Measurements from ENCODE around the gene BTBD2. TPM values are rescaled to one million over a fixed set of nuclear protein-coding genes. Genes with fewer than 3 reads are reported as not detected.

Gene BTBD2
- total RNA-seq, 2 experiments from 2014 or later, result 55.0 to 61.4 TPM

- ATAC-seq (ENCODE audit: low read depth), result no peak
- H3K9me3 Mint-ChIP-seq, result no peaks in the 10 kb centered on the region
- no peaks in the 10 kb centered on the region for H3K27me3 Mint-ChIP-seq
- POLR2A ChIA-PET, result interaction anchor here (0.7 kb wide), 1 partner anchor 28 kb away, joined by 5 read pairs; no protein-coding TSS in a partner anchor
- H3K27ac Mint-ChIP-seq, result peak overlapping the region; percentile 87
- H3K4me1 Mint-ChIP-seq, result peaks cover 32% of the 10 kb centered on the region
- DNase-seq, result no peak
- H3K36me3 Mint-ChIP-seq, result no peaks in the 10 kb centered on the region
- peak overlapping the region; percentile 79 for H3K4me3 Mint-ChIP-seq
Observed at GRCh38 chr19:2056837-2057192, 41.3 kb upstream of the BTBD2 start.

GRCh38 chr19:2055931-2056836 lies 40.7 kb upstream of the BTBD2 start:
- no peak for ATAC-seq (ENCODE audit: low read depth)
- DNase-seq, result no peak
- Mint-ChIP-seq H3K4me1 (peaks cover 35% of the 10 kb centered on the region), H3K4me3 (peak overlapping the region; percentile 79), H3K9me3 (no peaks in the 10 kb centered on the region), H3K27ac (peak overlapping the region; percentile 94), H3K27me3 (no peaks in the 10 kb centered on the region), H3K36me3 (no peaks in the 10 kb centered on the region)
- POLR2A ChIA-PET, result interaction anchor here (0.7 to 0.8 kb wide), 3 partner anchors 9 to 33 kb away, joined by 3 to 5 read pairs (median 4); no protein-coding TSS in a partner anchor

GRCh38 chr19:2054763-2055162 lies 39.2 kb upstream of the BTBD2 start:
- POLR2A ChIA-PET, result no interaction called here
- ATAC-seq (ENCODE audit: low read depth) (no peak), DNase-seq (no peak)
- Mint-ChIP-seq H3K27me3 (no peaks in the 10 kb centered on the region), H3K9me3 (no peaks in the 10 kb centered on the region), H3K4me1 (peaks cover 31% of the 10 kb centered on the region), H3K4me3 (peak overlapping the region; percentile 21), H3K27ac (peak overlapping the region; percentile 79), H3K36me3 (peaks cover 3% of the 10 kb centered on the region)

GRCh38 chr19:2053601-2054389 lies 38.3 kb upstream of the BTBD2 start:
- H3K27ac Mint-ChIP-seq, result peak overlapping the region; percentile 96
- DNase-seq (no peak), ATAC-seq (ENCODE audit: low read depth) (no peak)

GRCh38 chr19:2051773-2052704 lies 36.5 kb upstream of the BTBD2 start:
- H3K27ac Mint-ChIP-seq, result peak overlapping the region; percentile 96
- peaks cover 34% of the 10 kb centered on the region for H3K4me1 Mint-ChIP-seq
- no peaks in the 10 kb centered on the region for H3K9me3 Mint-ChIP-seq
- H3K36me3 Mint-ChIP-seq, result peaks cover 7% of the 10 kb centered on the region
- ATAC-seq (ENCODE audit: low read depth), result peak; percentile 16
- no peaks in the 10 kb centered on the region for H3K27me3 Mint-ChIP-seq
- POLR2A ChIA-PET, result interaction anchor here (0.5 to 5.2 kb wide), 25 partner anchors 10 to 1453 kb away, joined by 3 to 73 read pairs (median 5); partner anchors contain the start of genes ABHD17A, GADD45B and MOB3A
- H3K4me3 Mint-ChIP-seq, result peak overlapping the region; percentile 80
- peak; percentile 66 for DNase-seq

More at GRCh38 chr19:2053601-2054389, 38.3 kb upstream of the BTBD2 start:
- Mint-ChIP-seq H3K27me3 (no peaks in the 10 kb centered on the region), H3K36me3 (peaks cover 7% of the 10 kb centered on the region), H3K4me3 (no peak overlapping the region), H3K9me3 (no peaks in the 10 kb centered on the region), H3K4me1 (peaks cover 32% of the 10 kb centered on the region)
- POLR2A ChIA-PET, result interaction anchor here (2.8 to 5.2 kb wide), 3 partner anchors 8 to 30 kb away, joined by 48 to 73 read pairs (median 56); no protein-coding TSS in a partner anchor

DNA sequence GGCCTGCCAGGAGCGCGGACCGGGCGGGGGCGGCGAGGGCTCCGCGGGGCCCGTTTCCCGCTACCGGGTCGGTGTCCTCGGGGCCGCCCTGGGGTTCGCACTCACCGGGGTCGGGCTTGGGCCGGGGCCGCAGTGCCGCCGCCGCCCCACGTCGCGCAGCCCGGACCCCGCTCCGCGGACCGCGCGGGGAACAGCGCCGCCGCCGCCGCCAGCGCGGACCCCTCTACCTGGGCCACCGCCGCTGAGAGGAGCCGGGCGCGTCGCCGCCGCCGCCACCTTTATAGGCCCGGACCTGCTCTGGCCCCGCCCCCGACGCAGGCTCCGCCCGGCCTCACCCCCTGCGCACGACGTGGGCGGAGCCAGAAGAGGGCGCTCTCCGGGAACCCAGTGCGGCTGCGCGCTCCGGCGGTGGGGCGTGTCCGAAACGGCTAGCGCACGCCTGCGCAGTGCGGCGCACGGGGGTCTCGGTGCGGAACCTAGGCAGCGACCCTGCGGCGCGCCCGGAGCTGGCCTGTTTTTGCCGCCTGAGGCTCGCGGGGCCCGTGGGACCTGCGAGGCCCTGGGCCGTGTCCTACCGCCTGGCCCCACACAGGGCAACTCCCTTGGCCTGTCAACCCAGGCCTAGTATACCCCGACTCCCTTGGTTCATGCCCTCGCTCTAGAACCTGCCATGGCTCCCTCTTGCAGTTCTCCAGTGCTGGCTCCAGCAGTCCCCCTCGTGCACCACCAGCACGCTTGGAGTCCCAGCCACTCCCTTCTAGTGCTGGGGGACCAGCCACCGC lies 35.7 kb upstream of the BTBD2 start, which contains the start of gene MKNK2:
MKNK2 (minus strand) TSS at position 254 of the 782 bp plus-strand sequence. CDS start 393 bp downstream, outside the sequence.
- Mint-ChIP-seq H3K27me3 (no peaks in the 10 kb centered on the region), H3K9me3 (no peaks in the 10 kb centered on the region), H3K4me1 (peaks cover 30% of the 10 kb centered on the region), H3K36me3 (peaks cover 7% of the 10 kb centered on the region), H3K27ac (peak within 1 kb of the TSS; percentile 96), H3K4me3 (peak within 1 kb of the TSS; percentile 91)
- peak; percentile 99 for DNase-seq
- POLR2A ChIA-PET, result interaction anchor here (0.5 to 5.2 kb wide), 20 partner anchors 9 to 1454 kb away, joined by 3 to 73 read pairs (median 6); partner anchors contain the start of genes ABHD17A and MOB3A
- peak; percentile 70 for ATAC-seq (ENCODE audit: low read depth)

- Mint-ChIP-seq H3K36me3 (peaks cover 7% of the 10 kb centered on the region), H3K4me3 (peak overlapping the region; percentile 91), H3K27ac (peak overlapping the region; percentile 77), H3K27me3 (no peaks in the 10 kb centered on the region), H3K4me1 (peaks cover 26% of the 10 kb centered on the region), H3K9me3 (no peaks in the 10 kb centered on the region)
- peak; percentile 6 for ATAC-seq (ENCODE audit: low read depth)
- POLR2A ChIA-PET, result interaction anchor here (0.6 to 5.2 kb wide), 12 partner anchors 8 to 107 kb away, joined by 3 to 73 read pairs (median 4); no protein-coding TSS in a partner anchor
- peak; percentile 67 for DNase-seq
Observed at GRCh38 chr19:2050349-2050990, 35.0 kb upstream of the BTBD2 start.

DNA sequence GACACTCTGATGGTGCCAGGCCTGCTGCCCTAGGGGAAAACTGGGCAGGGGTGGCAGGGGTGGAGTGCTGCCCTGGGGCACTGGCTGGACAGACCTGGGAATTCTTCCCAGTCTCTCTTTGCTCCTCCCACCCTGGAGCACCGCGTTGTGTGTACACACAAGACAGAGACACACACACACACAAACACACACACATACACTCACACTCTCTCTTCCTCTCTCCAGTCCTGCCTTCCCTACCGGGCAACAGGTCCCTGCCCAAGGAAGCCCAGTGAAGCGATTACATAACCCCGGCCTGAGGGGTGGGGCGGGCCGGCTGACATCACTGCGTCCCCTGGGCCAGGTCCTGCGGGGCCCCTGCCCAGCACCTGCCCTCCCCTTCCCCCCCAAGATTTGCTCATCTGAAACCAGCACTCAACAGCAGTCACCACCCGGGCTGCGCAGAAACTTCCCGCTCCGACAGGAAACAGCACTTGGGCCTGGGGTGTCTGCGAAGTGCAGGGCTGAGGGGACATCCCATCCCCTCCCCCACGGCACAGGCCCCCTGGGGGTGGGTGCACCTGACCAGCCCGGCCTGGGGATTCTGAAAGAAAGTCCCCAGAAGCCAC lies 34.3 kb upstream of the BTBD2 start:
- no peaks in the 10 kb centered on the region for H3K27me3 Mint-ChIP-seq
- peaks cover 9% of the 10 kb centered on the region for H3K36me3 Mint-ChIP-seq
- DNase-seq, result peak; percentile 73
- peak overlapping the region; percentile 77 for H3K27ac Mint-ChIP-seq
- peak; percentile 24 for ATAC-seq (ENCODE audit: low read depth)
- peaks cover 25% of the 10 kb centered on the region for H3K4me1 Mint-ChIP-seq
- H3K9me3 Mint-ChIP-seq, result no peaks in the 10 kb centered on the region
- peak overlapping the region; percentile 91 for H3K4me3 Mint-ChIP-seq
- POLR2A ChIA-PET, result interaction anchor here (0.5 to 5.2 kb wide), 16 partner anchors 8 to 970 kb away, joined by 3 to 73 read pairs (median 4); no protein-coding TSS in a partner anchor

- Mint-ChIP-seq H3K9me3 (no peaks in the 10 kb centered on the region), H3K4me3 (peak overlapping the region; percentile 91), H3K36me3 (peaks cover 10% of the 10 kb centered on the region), H3K27me3 (no peaks in the 10 kb centered on the region), H3K27ac (peak overlapping the region; percentile 77), H3K4me1 (peaks cover 24% of the 10 kb centered on the region)
- POLR2A ChIA-PET, result interaction anchor here (0.5 to 5.2 kb wide), 10 partner anchors 9 to 970 kb away, joined by 3 to 73 read pairs (median 6); no protein-coding TSS in a partner anchor
- DNase-seq, result no peak
- no peak for ATAC-seq (ENCODE audit: low read depth)
Observed at GRCh38 chr19:2048959-2049740, 33.6 kb upstream of the BTBD2 start.

Data from activated naive CD8-positive, alpha-beta T cell treated with anti-CD3 and anti-CD28 coated beads, Interleukin-2, amount 10 ng/mL, durations not matched to agents 7 days and 5 days (primary cell).